HG03103 (cell line): ENCODE results near the gene P2RY8.

Source experiments
- ATAC-seq: cut with Tn5 transposase; IDR thresholded peaks from one replicate; pipeline ENCODE4 v1.9.1; 2021; ENCODE audit warnings: low read depth; ENCODE audit not compliant: unreplicated experiment

P2RY8 gene

GRCh38 chrX:1466971-1467561 lies 69.9 kb downstream of the P2RY8 start:
- ATAC-seq = peak; percentile 36

- no peak for ATAC-seq
These were observed 70.7 kb downstream of the P2RY8 start for GRCh38 chrX:1466232-1466661.

- no peak for ATAC-seq
These were observed 71.4 kb downstream of the P2RY8 start for GRCh38 chrX:1465286-1466231.

- no peak for ATAC-seq
These were observed 72.1 kb downstream of the P2RY8 start for GRCh38 chrX:1464971-1465285.

- no peak for ATAC-seq
These were observed 72.7 kb downstream of the P2RY8 start for GRCh38 chrX:1464041-1464970.

- no peak for ATAC-seq
These were observed 73.4 kb downstream of the P2RY8 start for GRCh38 chrX:1463581-1463980.

- ATAC-seq = no peak
These were observed 74.3 kb downstream of the P2RY8 start for GRCh38 chrX:1462596-1463251.

- no peak for ATAC-seq
These were observed 74.9 kb downstream of the P2RY8 start for GRCh38 chrX:1462110-1462509.

- no peak for ATAC-seq
These were observed 81.1 kb downstream of the P2RY8 start for GRCh38 chrX:1455948-1456280.

- ATAC-seq = no peak
These were observed 82.8 kb downstream of the P2RY8 start for GRCh38 chrX:1453951-1454785.

- no peak for ATAC-seq
These were observed 83.6 kb downstream of the P2RY8 start for GRCh38 chrX:1453395-1453783.

- peak; percentile 51 for ATAC-seq
These were observed 84.2 kb downstream of the P2RY8 start, which contains the start of gene ASMTL for GRCh38 chrX:1452516-1453394. Gene ASMTL, minus strand, starts transcription at chrX:1452909. Its CDS starts 69 bp downstream, at chrX:1452840.

GRCh38 chrX:1451661-1452515 lies 85.1 kb downstream of the P2RY8 start:
- no peak for ATAC-seq

GRCh38 chrX:1451251-1451660 lies 85.7 kb downstream of the P2RY8 start:
- no peak for ATAC-seq

GRCh38 chrX:1450361-1451161 lies 86.4 kb downstream of the P2RY8 start:
- ATAC-seq = no peak

GRCh38 chrX:1449823-1450149 lies 87.2 kb downstream of the P2RY8 start:
- no peak for ATAC-seq
